Colonic mucosa (tissue), 4 donors: ENCODE results near the gene ZNF3. TPM values are rescaled to one million over a fixed set of nuclear protein-coding genes. Genes with fewer than 3 reads are reported as not detected.
A peak's percentile ranks its signal among the peaks of the same experiment; 100 is the strongest.

Source experiments
- DNase-seq: peaks from one replicate; pipeline ENCODE4 v3.0.0-alpha.2; 2020
- H3K27ac ChIP-seq: fragments of 200-600 bp; one replicate; pipeline ENCODE4 v1.8.0; 2021
- H3K27me3 ChIP-seq: fragments of 200-600 bp; one replicate; pipeline ENCODE4 v1.8.0; 2021
- H3K36me3 ChIP-seq: fragments of 200-600 bp; one replicate; pipeline ENCODE4 v1.8.0; 2021
- H3K4me1 ChIP-seq: fragments of 200-600 bp; one replicate; pipeline ENCODE4 v1.8.0; 2021; ENCODE audit warnings: mild to moderate bottlenecking
- H3K4me3 ChIP-seq: fragments of 200-600 bp; one replicate; pipeline ENCODE4 v1.8.0; 2021
- H3K9ac ChIP-seq, 2 donors: one replicate each; pipeline ENCODE4 v1.7.0; 2013; ENCODE audit warnings: control low read depth in 2 of 2, low read depth in 2 of 2, low read length in 2 of 2
- H3K9me3 ChIP-seq: fragments of 200-600 bp; one replicate; pipeline ENCODE4 v1.8.0; 2021
- intact Hi-C: fragments of 100-400 bp; cut with DNase I; formaldehyde crosslinking; loops from one replicate; pipeline ENCODE4 v1.14.1; 2022
- total RNA-seq, 2 donors: library from RNA; stranded (reverse); fragmentation: NEBNext Ultra II Directional in 1 of 2; extraction: Animal tissue kit (Norgen Biotek cat#: 25700) in 1 of 2; gene quantifications; one replicate each; pipeline ENCODE4 v1.2.1, GENCODE V29; 2021
- TF ChIP-seq, protein P1 (sequence below): fragments of 200-600 bp; IDR thresholded peaks from one replicate; pipeline ENCODE4 v1.8.0; 2022; ENCODE audit warnings: antibody characterized with exemption, mild to moderate bottlenecking
- donor health status: healthy.
- donor health status: DM: no; HTN: no; CAD: no.
- donor health status: DM: no; HTN: no; CAD: no.

ZNF3 gene
- total RNA-seq, 2 donors from 2014 or later, result 30.1 to 31.9 TPM

DNA sequence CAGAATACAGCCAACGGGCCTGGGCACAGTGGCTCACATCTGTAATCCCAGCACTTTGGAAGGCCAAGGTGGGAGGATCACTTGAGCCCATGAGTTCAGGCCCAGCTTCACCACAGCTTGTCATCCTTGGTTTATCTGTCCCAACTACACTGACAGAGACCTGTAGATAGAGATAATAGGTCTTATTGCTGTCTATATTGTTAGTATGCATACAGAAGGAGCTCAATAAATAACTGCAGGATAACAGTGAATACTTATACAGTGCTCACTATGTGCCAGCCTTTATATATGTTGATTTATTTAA lies 39.2 kb upstream of the ZNF3 start:
- Histone ChIP-seq H3K4me1 (peaks cover 15% of the 10 kb centered on the region), H3K36me3 (no peaks in the 10 kb centered on the region), H3K9me3 (no peaks in the 10 kb centered on the region), H3K27me3 (no peaks in the 10 kb centered on the region), H3K9ac (peak overlapping the region; percentile 33 to 70), H3K4me3 (no peak overlapping the region), H3K27ac (peak overlapping the region; percentile 77)
- TF ChIP-seq, protein P1, sequence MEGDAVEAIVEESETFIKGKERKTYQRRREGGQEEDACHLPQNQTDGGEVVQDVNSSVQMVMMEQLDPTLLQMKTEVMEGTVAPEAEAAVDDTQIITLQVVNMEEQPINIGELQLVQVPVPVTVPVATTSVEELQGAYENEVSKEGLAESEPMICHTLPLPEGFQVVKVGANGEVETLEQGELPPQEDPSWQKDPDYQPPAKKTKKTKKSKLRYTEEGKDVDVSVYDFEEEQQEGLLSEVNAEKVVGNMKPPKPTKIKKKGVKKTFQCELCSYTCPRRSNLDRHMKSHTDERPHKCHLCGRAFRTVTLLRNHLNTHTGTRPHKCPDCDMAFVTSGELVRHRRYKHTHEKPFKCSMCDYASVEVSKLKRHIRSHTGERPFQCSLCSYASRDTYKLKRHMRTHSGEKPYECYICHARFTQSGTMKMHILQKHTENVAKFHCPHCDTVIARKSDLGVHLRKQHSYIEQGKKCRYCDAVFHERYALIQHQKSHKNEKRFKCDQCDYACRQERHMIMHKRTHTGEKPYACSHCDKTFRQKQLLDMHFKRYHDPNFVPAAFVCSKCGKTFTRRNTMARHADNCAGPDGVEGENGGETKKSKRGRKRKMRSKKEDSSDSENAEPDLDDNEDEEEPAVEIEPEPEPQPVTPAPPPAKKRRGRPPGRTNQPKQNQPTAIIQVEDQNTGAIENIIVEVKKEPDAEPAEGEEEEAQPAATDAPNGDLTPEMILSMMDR, result no peak
- intact Hi-C loops, result no loop called here
- DNase-seq, result no peak

DNA sequence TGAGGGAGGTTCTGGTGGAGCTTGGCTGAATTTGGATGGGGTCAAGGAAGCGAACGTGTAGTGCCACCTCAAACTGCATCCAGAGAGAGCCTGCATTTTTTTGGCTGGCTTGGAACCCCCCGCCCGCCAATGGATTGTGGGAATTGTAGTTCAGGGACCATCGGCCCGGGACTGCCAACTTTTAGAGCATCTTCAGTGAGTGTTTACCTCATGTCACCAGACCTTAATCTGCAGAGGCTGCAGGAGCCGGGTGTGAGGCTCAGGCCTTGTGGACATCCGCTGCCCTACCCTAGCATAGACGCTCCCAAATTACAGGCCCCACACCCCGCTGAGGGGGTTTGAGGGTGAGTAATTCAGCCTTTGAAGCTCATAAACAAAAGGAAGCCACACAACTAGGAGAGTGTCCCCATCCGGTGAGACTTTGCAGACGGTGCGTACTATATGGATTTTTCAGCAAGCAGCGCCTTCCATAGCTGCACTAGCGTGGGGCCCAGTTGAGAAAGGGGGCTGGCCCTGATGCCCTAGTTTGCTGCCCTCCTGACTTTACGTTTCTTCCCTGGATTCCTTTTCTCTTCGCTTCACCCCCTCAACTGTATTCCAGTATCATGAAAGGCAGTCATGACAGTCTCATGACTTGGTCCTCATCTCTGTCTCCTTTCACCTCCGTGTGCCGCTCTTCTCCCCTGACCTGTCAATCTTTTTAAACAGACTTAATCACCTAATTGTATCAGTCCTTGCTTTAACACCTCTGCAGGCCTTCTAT lies 38.6 kb upstream of the ZNF3 start:
- Histone ChIP-seq H3K9me3 (no peaks in the 10 kb centered on the region), H3K4me1 (peaks cover 11% of the 10 kb centered on the region), H3K27me3 (no peaks in the 10 kb centered on the region), H3K27ac (peak overlapping the region; percentile 77), H3K4me3 (peak overlapping the region; percentile 79), H3K9ac (peak overlapping the region; percentile 36 to 70), H3K36me3 (no peaks in the 10 kb centered on the region)
- intact Hi-C loops, result no loop called here
- peak; percentile 66 for DNase-seq
- TF ChIP-seq, protein P1, result no peak

DNA sequence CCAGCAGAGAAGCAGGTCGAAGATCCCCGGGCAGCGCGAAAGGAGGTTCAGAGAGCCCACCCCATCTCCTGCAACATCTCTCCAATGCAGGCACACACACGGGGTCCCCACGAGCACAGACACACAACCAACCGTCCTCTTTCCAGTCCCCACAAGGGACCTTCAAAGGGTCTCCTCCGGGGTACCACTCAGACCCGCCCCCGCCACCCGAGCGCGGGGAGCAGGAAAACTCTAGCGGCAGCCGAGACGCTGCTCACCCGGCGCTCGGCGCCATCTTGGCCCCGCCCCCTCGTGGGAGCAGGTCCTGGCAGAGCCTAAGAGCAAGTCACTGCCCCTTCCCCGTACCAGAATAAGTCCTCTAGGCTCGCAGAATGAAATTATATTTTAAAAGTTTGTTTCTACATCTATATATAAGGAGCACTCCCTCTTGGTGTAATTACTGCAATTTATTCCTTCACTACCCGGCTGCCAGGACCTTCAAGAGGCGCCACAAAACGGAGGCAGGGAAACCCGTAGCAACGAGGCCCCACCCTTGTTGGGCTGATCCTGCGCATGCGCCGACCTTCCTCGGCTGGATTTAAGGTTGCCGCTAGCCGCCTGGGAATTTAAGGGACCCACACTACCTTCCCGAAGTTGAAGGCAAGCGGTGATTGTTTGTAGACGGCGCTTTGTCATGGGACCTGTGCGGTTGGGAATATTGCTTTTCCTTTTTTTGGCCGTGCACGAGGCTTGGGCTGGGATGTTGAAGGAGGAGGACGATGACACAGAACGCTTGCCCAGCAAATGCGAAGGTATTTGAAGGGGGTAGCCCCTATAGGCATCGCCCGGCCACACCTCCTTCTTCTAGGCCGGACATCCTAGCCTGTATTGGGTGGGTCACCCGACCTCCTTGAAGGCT lies 37.8 kb upstream of the ZNF3 start, which contains the start of the genes CNPY4 and TAF6:
Gene CNPY4, plus strand, starts transcription at position 563 of the 898 bp plus-strand sequence. Its CDS starts 111 bp downstream, at position 674.
Gene TAF6, minus strand, starts transcription at position 287 of the 898 bp plus-strand sequence. CDS start 5,149 bp downstream, outside the sequence.
- TF ChIP-seq, protein P1, result no peak
- Histone ChIP-seq H3K4me3 (peak within 1 kb of the TSS; percentile 79), H3K4me1 (peaks cover 6% of the 10 kb centered on the region), H3K27me3 (no peaks in the 10 kb centered on the region), H3K9ac (peak within 1 kb of the TSS; percentile 52 to 70), H3K9me3 (no peaks in the 10 kb centered on the region), H3K27ac (peak within 1 kb of the TSS; percentile 77), H3K36me3 (no peaks in the 10 kb centered on the region)
- DNase-seq, result peak; percentile 96
- intact Hi-C loops, result no loop called here

DNA sequence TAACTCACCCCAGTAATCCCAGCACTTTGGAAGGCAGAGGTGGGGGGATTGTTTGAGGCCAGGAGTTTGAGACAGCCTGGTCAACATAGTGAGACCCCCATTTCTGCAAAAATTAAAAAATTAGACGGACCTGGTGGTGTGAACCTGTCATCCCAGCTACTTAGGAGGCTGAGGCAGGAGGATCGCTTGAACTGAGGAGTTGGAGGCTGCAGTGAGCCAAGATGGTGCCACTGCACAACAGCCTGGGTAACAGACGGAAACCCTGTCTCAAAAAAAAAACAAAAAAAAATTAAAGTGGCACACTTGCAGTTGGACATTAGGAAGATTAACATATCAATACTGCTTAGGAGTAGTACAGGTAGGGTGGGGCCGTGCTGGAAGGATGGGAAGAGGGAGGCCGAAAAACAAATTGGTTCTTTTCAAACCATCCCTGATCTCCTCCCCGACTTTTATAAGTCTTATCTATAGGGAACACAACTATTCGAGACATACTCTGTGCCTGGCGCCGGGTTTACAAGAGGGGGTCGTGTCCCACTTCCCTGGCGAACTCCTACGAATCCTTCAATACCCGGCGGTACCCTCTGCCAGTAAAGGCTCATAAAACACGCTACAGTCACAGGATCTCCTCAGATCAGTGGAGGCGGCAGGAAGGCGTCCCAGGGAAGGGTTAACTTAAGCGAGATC lies 37.0 kb upstream of the ZNF3 start:
- H3K9me3 ChIP-seq, result no peaks in the 10 kb centered on the region
- no peaks in the 10 kb centered on the region for H3K27me3 ChIP-seq
- TF ChIP-seq, protein P1, result no peak
- H3K4me3 ChIP-seq, result peak overlapping the region; percentile 79
- intact Hi-C loops, result no loop called here
- H3K36me3 ChIP-seq, result no peaks in the 10 kb centered on the region
- H3K4me1 ChIP-seq, result peaks cover 6% of the 10 kb centered on the region
- DNase-seq, result no peak
- peak overlapping the region; percentile 52 to 70 for H3K9ac ChIP-seq
- H3K27ac ChIP-seq, result peak overlapping the region; percentile 77

DNA sequence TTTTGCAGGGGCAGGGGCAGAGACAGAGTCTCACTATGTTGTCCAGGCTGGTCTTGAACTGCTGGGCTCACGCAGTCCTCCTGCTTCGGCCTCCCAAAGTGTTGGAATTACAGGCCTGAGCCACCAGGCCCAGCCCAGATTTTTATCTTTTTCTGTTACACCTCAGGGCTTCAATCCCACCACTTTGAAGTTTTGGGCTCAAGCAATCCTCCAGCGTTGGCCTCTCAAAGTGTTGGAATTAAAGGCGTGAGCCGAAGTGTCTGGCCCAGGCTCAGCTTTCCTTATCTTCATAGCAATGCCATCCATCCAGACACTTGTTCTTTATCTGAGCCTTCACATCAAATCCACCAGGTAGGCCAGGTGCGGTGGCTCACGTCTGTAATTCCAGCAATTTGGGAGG lies 33.5 kb upstream of the ZNF3 start:
- intact Hi-C loops, result no loop called here
- H3K9ac ChIP-seq, result no peak overlapping the region
- no peak overlapping the region for H3K4me3 ChIP-seq
- H3K4me1 ChIP-seq, result peaks cover 1% of the 10 kb centered on the region
- no peaks in the 10 kb centered on the region for H3K9me3 ChIP-seq
- TF ChIP-seq, protein P1, result no peak
- no peak for DNase-seq
- no peak overlapping the region for H3K27ac ChIP-seq
- H3K27me3 ChIP-seq, result no peaks in the 10 kb centered on the region
- no peaks in the 10 kb centered on the region for H3K36me3 ChIP-seq
